ENCODE results near the gene DCAF6. TPM values are rescaled to one million over a fixed set of nuclear protein-coding genes. Genes with fewer than 3 reads are reported as not detected.

The DCAF6 gene
- total RNA-seq, 1 donor from 2014 or later = 28.1 TPM

GRCh38 chr1:168009322-168009721 lies 72.8 kb downstream of the DCAF6 start:
- H3K9me3 Mint-ChIP-seq (ENCODE audit: unreplicated experiment) = peaks cover 2% of the 10 kb centered on the region
- no peaks in the 10 kb centered on the region for H3K36me3 Mint-ChIP-seq (ENCODE audit: unreplicated experiment)
- no peak for TF ChIP-seq CTCF (IDR thresholded peaks at IDR 0.05; ENCODE audit: partially characterized antibody, unreplicated experiment)
- peaks cover 9% of the 10 kb centered on the region for H3K4me1 Mint-ChIP-seq (ENCODE audit: low read depth, unreplicated experiment)
- no peak for DNase-seq
- peaks cover 3% of the 10 kb centered on the region for H3K27me3 Mint-ChIP-seq (ENCODE audit: unreplicated experiment)
- H3K27ac Mint-ChIP-seq (ENCODE audit: unreplicated experiment) = no peak overlapping the region
- no peak overlapping the region for H3K4me3 Mint-ChIP-seq (ENCODE audit: unreplicated experiment)

- Mint-ChIP-seq H3K27ac (ENCODE audit: unreplicated experiment) (no peak overlapping the region), H3K4me1 (ENCODE audit: low read depth, unreplicated experiment) (peaks cover 10% of the 10 kb centered on the region), H3K27me3 (ENCODE audit: unreplicated experiment) (no peaks in the 10 kb centered on the region), H3K9me3 (ENCODE audit: unreplicated experiment) (peaks cover 3% of the 10 kb centered on the region), H3K4me3 (ENCODE audit: unreplicated experiment) (no peak overlapping the region), H3K36me3 (ENCODE audit: unreplicated experiment) (no peaks in the 10 kb centered on the region)
- no peak for DNase-seq
- no peak for TF ChIP-seq CTCF (IDR thresholded peaks at IDR 0.05; ENCODE audit: partially characterized antibody, unreplicated experiment)
Observed at GRCh38 chr1:168019407-168019806, 82.9 kb downstream of the DCAF6 start.

- no peak for DNase-seq
- no peaks in the 10 kb centered on the region for H3K9me3 Mint-ChIP-seq (ENCODE audit: unreplicated experiment)
- H3K36me3 Mint-ChIP-seq (ENCODE audit: unreplicated experiment) = no peaks in the 10 kb centered on the region
- H3K4me3 Mint-ChIP-seq (ENCODE audit: unreplicated experiment) = no peak overlapping the region
- no peaks in the 10 kb centered on the region for H3K4me1 Mint-ChIP-seq (ENCODE audit: low read depth, unreplicated experiment)
- no peaks in the 10 kb centered on the region for H3K27me3 Mint-ChIP-seq (ENCODE audit: unreplicated experiment)
- TF ChIP-seq CTCF (IDR thresholded peaks at IDR 0.05; ENCODE audit: partially characterized antibody, unreplicated experiment) = no peak
- H3K27ac Mint-ChIP-seq (ENCODE audit: unreplicated experiment) = no peak overlapping the region
Observed at GRCh38 chr1:168031198-168031597, 94.7 kb downstream of the DCAF6 start.

GRCh38 chr1:168031627-168032026 lies 95.1 kb downstream of the DCAF6 start:
- Mint-ChIP-seq H3K4me3 (ENCODE audit: unreplicated experiment) (no peak overlapping the region), H3K36me3 (ENCODE audit: unreplicated experiment) (no peaks in the 10 kb centered on the region), H3K27ac (ENCODE audit: unreplicated experiment) (no peak overlapping the region), H3K9me3 (ENCODE audit: unreplicated experiment) (no peaks in the 10 kb centered on the region), H3K27me3 (ENCODE audit: unreplicated experiment) (no peaks in the 10 kb centered on the region), H3K4me1 (ENCODE audit: low read depth, unreplicated experiment) (no peaks in the 10 kb centered on the region)
- no peak for TF ChIP-seq CTCF (IDR thresholded peaks at IDR 0.05; ENCODE audit: partially characterized antibody, unreplicated experiment)
- no peak for DNase-seq

- no peaks in the 10 kb centered on the region for H3K27me3 Mint-ChIP-seq (ENCODE audit: unreplicated experiment)
- H3K4me3 Mint-ChIP-seq (ENCODE audit: unreplicated experiment) = no peak overlapping the region
- H3K9me3 Mint-ChIP-seq (ENCODE audit: unreplicated experiment) = no peaks in the 10 kb centered on the region
- TF ChIP-seq CTCF (IDR thresholded peaks at IDR 0.05; ENCODE audit: partially characterized antibody, unreplicated experiment) = no peak
- no peak overlapping the region for H3K27ac Mint-ChIP-seq (ENCODE audit: unreplicated experiment)
- H3K36me3 Mint-ChIP-seq (ENCODE audit: unreplicated experiment) = no peaks in the 10 kb centered on the region
- H3K4me1 Mint-ChIP-seq (ENCODE audit: low read depth, unreplicated experiment) = no peaks in the 10 kb centered on the region
- DNase-seq = no peak
Observed at GRCh38 chr1:168032029-168032428, 95.5 kb downstream of the DCAF6 start.
